SK-N-MC (cell line): ENCODE measurements around the gene COL6A1.

Experiments
- EZH2 ChIP-seq: fragments of 200-600 bp; sonication (generic); IDR thresholded peaks from one replicate; pipeline ENCODE4 v1.6.1; 2017; ENCODE audit warnings: antibody characterized with exemption
- POLR2AphosphoS5 ChIP-seq: IDR thresholded peaks from 2 replicates; pipeline ENCODE4 v1.6.1; 2012; ENCODE audit warnings: mild to moderate bottlenecking, low read depth, low read length, borderline replicate concordance

- TF ChIP-seq POLR2AphosphoS5, result no peak
- TF ChIP-seq EZH2, result no peak
These were observed 37.0 kb downstream of the COL6A1 start for GRCh38 chr21:46018615-46019014.
